Thymus (tissue), 11 donors: ENCODE results near the gene BAX. TPM values are rescaled to one million over a fixed set of nuclear protein-coding genes. Genes with fewer than 3 reads are reported as not detected.

Experiments used
- DNase-seq, 9 donors: peaks; one replicate each; pipeline ENCODE4 v3.0.0-alpha.2; 2013; ENCODE audit warnings: low spot score in 9 of 9, low read depth in 6 of 9, missing footprints in 1 of 9
- H3K27ac ChIP-seq, 2 donors: one replicate each; pipeline ENCODE4 v1.5.1; 2013; ENCODE audit warnings: control low read depth in 1 of 2, low read depth in 1 of 2, low read length in 1 of 2, mild to moderate bottlenecking in 1 of 2, moderate library complexity in 1 of 2
- H3K27me3 ChIP-seq, 2 donors: one replicate each; pipeline ENCODE4 v1.5.1; 2013; ENCODE audit warnings: low read length in 1 of 2; ENCODE audit not compliant: control insufficient read depth in 2 of 2, insufficient read depth in 1 of 2
- H3K36me3 ChIP-seq, 2 donors: one replicate each; pipeline ENCODE4 v1.5.1; 2013; ENCODE audit warnings: low read length in 1 of 2, mild to moderate bottlenecking in 1 of 2, moderate library complexity in 1 of 2; ENCODE audit not compliant: control insufficient read depth in 2 of 2, insufficient read depth in 2 of 2
- H3K4me1 ChIP-seq, 2 donors: one replicate each; pipeline ENCODE4 v1.5.1; 2013; ENCODE audit warnings: low read length in 2 of 2; ENCODE audit not compliant: control insufficient read depth in 2 of 2, insufficient read depth in 2 of 2
- H3K4me3 ChIP-seq, 2 donors: one replicate each; pipeline ENCODE4 v1.5.1; 2013; ENCODE audit warnings: low read length in 2 of 2, control low read depth in 1 of 2, mild to moderate bottlenecking in 1 of 2
- H3K9me3 ChIP-seq, 2 donors: one replicate each; pipeline ENCODE4 v1.5.1; 2013; ENCODE audit warnings: low read length in 1 of 2, mild to moderate bottlenecking in 1 of 2; ENCODE audit not compliant: control insufficient read depth in 2 of 2, insufficient read depth in 1 of 2
- WGBS: extraction: QIAGEN DNeasy Blood & Tissue Kit; methylation state at CpG from one replicate; pipeline ENCODE4 v1.1.7; 2013; 5-methylcytosine and 5-hydroxymethylcytosine counted together
- polyA plus RNA-seq: library from polyadenylated mRNA; stranded (reverse); fragments of 200-250 nt; gene quantifications from one replicate; pipeline ENCODE4 v1.2.3, GENCODE V29; 2013
- total RNA-seq: library from RNA; stranded (reverse); fragments of 120-200 nt; gene quantifications from one replicate; pipeline ENCODE4 v1.2.4, GENCODE V29; 2013
- donor health status: healthy.

The BAX gene
- total and polyA plus RNA-seq, 2 donors = 62.6 to 126 TPM

DNA sequence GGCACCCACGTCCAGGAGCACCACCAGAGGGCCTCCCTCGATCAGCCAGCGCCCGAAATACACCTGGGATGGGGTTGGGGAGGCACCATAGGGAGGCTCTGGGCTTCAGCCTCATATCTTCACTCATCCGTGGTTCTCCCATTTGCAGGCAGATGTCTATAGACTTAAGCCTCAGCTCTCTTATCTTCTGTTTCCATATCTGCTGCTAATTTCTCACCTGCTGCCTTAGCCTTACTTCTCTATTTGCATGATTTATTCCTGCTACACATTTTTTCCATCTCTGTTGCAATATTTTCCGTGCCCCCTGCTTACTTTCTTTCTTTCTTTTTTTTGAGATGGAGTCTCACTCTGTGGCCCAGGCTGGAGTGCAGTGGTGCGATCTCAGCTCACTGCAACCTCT is 32.6 kb downstream of the BAX start:
- H3K9me3 ChIP-seq = no peaks in the 10 kb centered on the region
- 97% methylated on average over 7 of the region's 7 CpGs for WGBS
- H3K27me3 ChIP-seq = no peaks in the 10 kb centered on the region
- no peak overlapping the region for H3K4me3 ChIP-seq
- peaks cover 8 to 13% of the 10 kb centered on the region in 2 donors for H3K4me1 ChIP-seq
- DNase-seq = no peak
- H3K36me3 ChIP-seq = peaks cover 40 to 51% of the 10 kb centered on the region in 2 donors
- no peak overlapping the region for H3K27ac ChIP-seq

DNA sequence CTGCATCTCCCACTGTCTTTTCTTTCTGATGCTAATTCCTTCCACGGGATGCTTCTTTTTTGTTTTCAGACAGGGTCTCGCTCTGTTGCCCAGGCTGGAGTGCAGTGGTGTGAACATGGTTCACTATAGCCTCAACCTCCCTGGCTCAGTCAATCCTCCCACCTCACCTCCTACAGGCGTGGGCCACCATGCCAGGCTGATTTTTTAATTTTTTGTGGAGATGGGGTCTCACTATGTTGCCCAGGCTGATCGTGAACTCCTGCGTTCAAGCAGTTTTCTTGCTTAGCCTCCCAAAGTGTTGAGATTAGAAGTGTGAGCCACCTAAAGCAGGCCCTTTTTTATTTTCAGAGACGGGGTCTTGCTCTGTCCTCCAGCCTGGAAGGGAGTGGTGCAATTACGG is 33.6 kb downstream of the BAX start:
- H3K36me3 ChIP-seq = peaks cover 31 to 45% of the 10 kb centered on the region in 2 donors
- H3K27ac ChIP-seq = no peak overlapping the region
- H3K27me3 ChIP-seq = no peaks in the 10 kb centered on the region
- 92% methylated on average over 7 of the region's 7 CpGs for WGBS
- no peak overlapping the region for H3K4me3 ChIP-seq
- DNase-seq = no peak
- peaks cover 10 to 16% of the 10 kb centered on the region in 2 donors for H3K4me1 ChIP-seq
- H3K9me3 ChIP-seq = no peaks in the 10 kb centered on the region

DNA sequence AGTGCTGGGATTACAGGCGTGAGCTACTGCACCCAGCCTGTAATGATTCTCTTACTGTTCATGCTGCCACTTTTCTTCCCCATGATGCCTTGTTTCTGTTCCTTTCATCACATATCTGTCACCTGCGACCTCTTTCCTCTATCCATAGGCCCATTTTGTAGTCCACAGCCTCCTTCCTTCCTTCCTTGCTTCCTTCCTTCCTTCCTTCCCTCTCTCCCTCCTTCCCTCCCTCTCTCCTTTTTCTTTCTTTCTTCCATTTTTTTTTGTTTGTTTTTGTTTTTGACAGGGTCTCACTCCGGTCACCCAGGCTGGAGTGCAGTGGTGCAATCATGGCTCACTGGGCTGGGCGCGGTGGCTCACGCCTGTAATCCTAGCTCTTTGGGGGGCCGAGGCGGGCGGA is 34.2 kb downstream of the BAX start:
- no peak overlapping the region for H3K4me3 ChIP-seq
- H3K27ac ChIP-seq = no peak overlapping the region
- H3K9me3 ChIP-seq = no peaks in the 10 kb centered on the region
- WGBS = 96% methylated on average over 9 of the region's 9 CpGs
- peaks cover 10 to 16% of the 10 kb centered on the region in 2 donors for H3K4me1 ChIP-seq
- DNase-seq = no peak
- H3K27me3 ChIP-seq = no peaks in the 10 kb centered on the region
- H3K36me3 ChIP-seq = peaks cover 30 to 43% of the 10 kb centered on the region in 2 donors

DNA sequence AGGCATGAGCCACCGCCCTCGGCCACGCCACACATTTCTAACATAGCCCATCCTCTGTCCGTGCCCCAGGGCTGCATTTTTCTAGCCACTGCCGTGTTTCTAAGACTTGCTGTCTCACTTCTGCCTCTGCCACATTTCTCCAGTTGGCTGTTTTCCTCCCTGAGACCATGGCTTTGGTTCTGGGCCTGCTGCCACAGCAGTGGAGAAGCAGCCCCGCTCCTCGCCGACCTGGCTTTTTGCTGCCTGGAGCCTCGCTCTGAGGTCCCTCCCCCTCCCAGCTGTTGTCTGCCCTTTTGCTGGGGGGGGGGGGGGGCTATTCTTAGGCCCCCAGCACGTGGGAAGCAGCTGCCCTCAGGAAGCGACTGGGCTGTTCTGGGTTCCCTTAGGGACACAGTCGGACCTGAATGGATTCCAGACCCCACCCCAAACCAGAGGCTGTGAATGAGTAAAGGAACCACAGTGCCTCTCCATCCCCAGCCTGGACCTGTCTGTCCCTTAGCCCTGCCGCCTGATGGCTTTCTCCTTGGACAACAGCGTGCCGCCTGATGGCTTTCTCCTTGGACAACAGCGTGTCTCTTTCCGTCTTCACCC is 35.1 kb downstream of the BAX start:
- DNase-seq = no peak
- WGBS = 96% methylated on average over 17 of the region's 17 CpGs
- Histone ChIP-seq H3K36me3 (peaks cover 28 to 39% of the 10 kb centered on the region in 2 donors), H3K4me3 (no peak overlapping the region), H3K27me3 (no peaks in the 10 kb centered on the region), H3K27ac (no peak overlapping the region), H3K9me3 (no peaks in the 10 kb centered on the region), H3K4me1 (peaks cover 17 to 25% of the 10 kb centered on the region in 2 donors)

GRCh38 chr19:48990400-48990799 is 35.7 kb downstream of the BAX start:
- 95% methylated on average over 4 of the region's 4 CpGs for whole genome bisulfite sequencing
- Histone ChIP-seq H3K36me3 (peaks cover 22 to 33% of the 10 kb centered on the region in 2 donors), H3K4me1 (peaks cover 20 to 28% of the 10 kb centered on the region in 2 donors), H3K27me3 (no peaks in the 10 kb centered on the region), H3K4me3 (no peak overlapping the region), H3K27ac (no peak overlapping the region), H3K9me3 (no peaks in the 10 kb centered on the region)
- no peak for DNase-seq

GRCh38 chr19:48991011-48991609 is 36.4 kb downstream of the BAX start:
- WGBS = 97% methylated on average over 22 of the region's 22 CpGs
- H3K27ac ChIP-seq = no peak overlapping the region
- no peak for DNase-seq
- no peaks in the 10 kb centered on the region for H3K27me3 ChIP-seq
- H3K36me3 ChIP-seq = peaks cover 15 to 26% of the 10 kb centered on the region in 2 donors
- no peak overlapping the region for H3K4me3 ChIP-seq
- H3K9me3 ChIP-seq = no peaks in the 10 kb centered on the region
- H3K4me1 ChIP-seq = peaks cover 20 to 28% of the 10 kb centered on the region in 2 donors

DNA sequence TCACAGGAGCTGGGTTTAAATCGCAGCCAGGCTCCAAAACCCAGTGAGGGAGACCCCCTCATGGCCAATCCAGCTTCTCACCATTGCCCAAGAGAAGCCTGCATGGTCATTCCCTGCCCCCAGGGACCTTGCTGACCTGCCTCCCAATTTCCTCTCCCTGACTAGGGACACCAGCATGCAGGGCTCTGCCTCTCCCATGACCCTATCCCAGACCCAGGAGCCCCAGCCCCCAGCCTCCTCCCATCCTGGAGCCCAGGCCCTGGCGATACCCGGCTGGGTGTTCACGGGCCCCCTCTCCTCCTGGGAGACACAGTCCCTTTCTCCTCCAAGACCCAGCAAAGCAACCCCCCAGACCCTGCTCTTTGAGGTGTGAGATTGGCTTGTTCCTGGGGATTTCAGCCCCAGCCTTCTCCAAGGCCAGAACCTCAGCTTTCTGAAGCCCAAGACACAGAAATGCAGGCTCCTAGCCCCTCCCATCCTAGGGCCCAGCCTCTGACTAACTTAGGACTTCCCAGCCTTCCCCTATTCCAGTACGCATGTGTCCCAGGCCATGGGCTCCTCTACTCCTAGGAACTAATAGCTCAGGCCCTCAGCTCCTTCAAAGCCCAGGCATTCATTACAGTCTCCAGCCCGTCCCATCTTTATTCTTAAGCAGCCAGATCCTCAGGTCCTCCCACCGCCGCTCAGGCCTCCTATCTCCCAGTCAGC is 37.4 kb downstream of the BAX start:
- Histone ChIP-seq H3K9me3 (no peaks in the 10 kb centered on the region), H3K36me3 (peaks cover 11 to 22% of the 10 kb centered on the region in 2 donors), H3K27ac (peak overlapping the region; percentile 62 to 83), H3K4me1 (peaks cover 20 to 28% of the 10 kb centered on the region in 2 donors), H3K27me3 (no peaks in the 10 kb centered on the region), H3K4me3 (peak overlapping the region; percentile 61 to 89)
- 66% methylated on average over 8 of the region's 8 CpGs for WGBS
- DNase-seq = peak in 1 of 9 donors; percentile 30

GRCh38 chr19:48992581-48993174 is 38.0 kb downstream of the BAX start:
- DNase-seq = peak in 3 of 9 donors; percentile 9 to 32 (median 18)
- Histone ChIP-seq H3K4me3 (peak overlapping the region; percentile 61 to 89), H3K9me3 (no peaks in the 10 kb centered on the region), H3K4me1 (peaks cover 20 to 28% of the 10 kb centered on the region in 2 donors), H3K27me3 (no peaks in the 10 kb centered on the region), H3K36me3 (peaks cover 8 to 20% of the 10 kb centered on the region in 2 donors), H3K27ac (peak overlapping the region; percentile 62 to 83)
- 1% methylated on average over 20 of the region's 20 CpGs for WGBS
